22Rv1 (cell line): ENCODE results near the gene TRIM15.

Source experiments
- ZFX ChIP-seq: fragments of 450-650 bp; IDR thresholded peaks from 2 replicates; pipeline ENCODE4 v1.6.1; 2017; ENCODE audit warnings: antibody characterized with exemption, borderline replicate concordance
- TF ChIP-seq, protein P1 (sequence below): fragments of 450-650 bp; IDR thresholded peaks from 2 replicates; pipeline ENCODE4 v1.5.1; 2017; ENCODE audit warnings: mild to moderate bottlenecking

DNA sequence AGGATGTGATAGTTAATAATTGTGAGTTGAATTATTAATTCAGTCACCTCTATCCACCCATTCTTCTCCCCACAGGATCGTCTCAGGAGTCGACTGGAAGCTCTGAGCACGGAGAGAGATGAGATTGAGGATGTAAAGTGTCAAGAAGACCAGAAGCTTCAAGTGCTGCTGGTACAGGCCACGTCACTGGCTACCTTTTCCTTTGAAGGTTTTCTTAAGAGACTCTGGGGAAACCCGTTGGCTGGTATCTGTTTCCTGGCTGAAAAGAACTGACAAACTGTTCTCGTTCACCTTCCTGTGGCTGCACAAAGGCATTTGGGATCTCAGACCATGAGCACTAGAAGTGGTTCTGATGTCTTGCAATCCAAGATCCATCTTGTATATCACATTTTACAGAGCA is 3.8 kb downstream of the TRIM15 start:
- TF ChIP-seq, protein P1, sequence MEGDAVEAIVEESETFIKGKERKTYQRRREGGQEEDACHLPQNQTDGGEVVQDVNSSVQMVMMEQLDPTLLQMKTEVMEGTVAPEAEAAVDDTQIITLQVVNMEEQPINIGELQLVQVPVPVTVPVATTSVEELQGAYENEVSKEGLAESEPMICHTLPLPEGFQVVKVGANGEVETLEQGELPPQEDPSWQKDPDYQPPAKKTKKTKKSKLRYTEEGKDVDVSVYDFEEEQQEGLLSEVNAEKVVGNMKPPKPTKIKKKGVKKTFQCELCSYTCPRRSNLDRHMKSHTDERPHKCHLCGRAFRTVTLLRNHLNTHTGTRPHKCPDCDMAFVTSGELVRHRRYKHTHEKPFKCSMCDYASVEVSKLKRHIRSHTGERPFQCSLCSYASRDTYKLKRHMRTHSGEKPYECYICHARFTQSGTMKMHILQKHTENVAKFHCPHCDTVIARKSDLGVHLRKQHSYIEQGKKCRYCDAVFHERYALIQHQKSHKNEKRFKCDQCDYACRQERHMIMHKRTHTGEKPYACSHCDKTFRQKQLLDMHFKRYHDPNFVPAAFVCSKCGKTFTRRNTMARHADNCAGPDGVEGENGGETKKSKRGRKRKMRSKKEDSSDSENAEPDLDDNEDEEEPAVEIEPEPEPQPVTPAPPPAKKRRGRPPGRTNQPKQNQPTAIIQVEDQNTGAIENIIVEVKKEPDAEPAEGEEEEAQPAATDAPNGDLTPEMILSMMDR: no peak
- no peak for TF ChIP-seq ZFX
